ENCODE results near the gene PRSS22.
A peak's percentile ranks its signal among the peaks of the same experiment; 100 is the strongest.

PRSS22 gene

GRCh38 chr16:2895813-2896212 is 37.8 kb upstream of the PRSS22 start:
- Histone ChIP-seq H3K9me3 (replicated peaks; ENCODE audit: insufficient read depth, low read length) (no peaks in the 10 kb centered on the region), H3K4me2 (ENCODE audit: low read depth, low read length) (no peak overlapping the region), H3K36me3 (replicated peaks; ENCODE audit: insufficient read depth, low read length) (no peaks in the 10 kb centered on the region), H3K27ac (ENCODE audit: low read length) (no peak overlapping the region), H3K9me2 (replicated peaks; ENCODE audit: insufficient read depth, low read length) (no peaks in the 10 kb centered on the region), H3K4me3 (ENCODE audit: low read length) (no peak overlapping the region), H3K79me2 (ENCODE audit: low read length) (no peaks in the 10 kb centered on the region), H3F3A (ENCODE audit: insufficient read depth, low read length) (no peaks in the 10 kb centered on the region), H3K27me3 (replicated peaks; ENCODE audit: insufficient read depth, low read length) (no peaks in the 10 kb centered on the region), H3K9ac (ENCODE audit: low read length) (no peak overlapping the region), H4K20me1 (ENCODE audit: insufficient read depth, low read length) (no peaks in the 10 kb centered on the region), H3K4me1 (ENCODE audit: low read length) (no peaks in the 10 kb centered on the region), H2AFZ (ENCODE audit: low read length) (no peak overlapping the region)
- TF ChIP-seq EZH2 (optimal IDR thresholded peaks at IDR 0.05; ENCODE audit: low read depth, low read length) (no peak), CTCF (IDR thresholded peaks at IDR 0.05; ENCODE audit: low read length) (no peak), EZH2phosphoT487 (IDR thresholded peaks at IDR 0.05; ENCODE audit: low read length) (no peak)
- no peak for DNase-seq

GRCh38 chr16:2894231-2894630 is 36.3 kb upstream of the PRSS22 start:
- H3K9me3 ChIP-seq (replicated peaks; ENCODE audit: insufficient read depth, low read length) = no peaks in the 10 kb centered on the region
- H3K79me2 ChIP-seq (ENCODE audit: low read length) = no peaks in the 10 kb centered on the region
- no peaks in the 10 kb centered on the region for H3K36me3 ChIP-seq (replicated peaks; ENCODE audit: insufficient read depth, low read length)
- no peaks in the 10 kb centered on the region for H4K20me1 ChIP-seq (ENCODE audit: insufficient read depth, low read length)
- H3K27ac ChIP-seq (ENCODE audit: low read length) = no peak overlapping the region
- H3K9me2 ChIP-seq (replicated peaks; ENCODE audit: insufficient read depth, low read length) = no peaks in the 10 kb centered on the region
- no peak overlapping the region for H3K4me3 ChIP-seq (ENCODE audit: low read length)
- no peak for DNase-seq
- H3K4me2 ChIP-seq (ENCODE audit: low read depth, low read length) = no peak overlapping the region
- H3K27me3 ChIP-seq (replicated peaks; ENCODE audit: insufficient read depth, low read length) = no peaks in the 10 kb centered on the region
- TF ChIP-seq EZH2 (optimal IDR thresholded peaks at IDR 0.05; ENCODE audit: low read depth, low read length) = no peak
- 0 out of 2 replicates have a peak, but pooled peaks have one; percentile 6 for TF ChIP-seq CTCF (IDR thresholded peaks at IDR 0.05; ENCODE audit: low read length)
- no peak overlapping the region for H2AFZ ChIP-seq (ENCODE audit: low read length)
- H3F3A ChIP-seq (ENCODE audit: insufficient read depth, low read length) = no peaks in the 10 kb centered on the region
- H3K9ac ChIP-seq (ENCODE audit: low read length) = no peak overlapping the region
- no peaks in the 10 kb centered on the region for H3K4me1 ChIP-seq (ENCODE audit: low read length)

- Histone ChIP-seq H3K9me2 (replicated peaks; ENCODE audit: insufficient read depth, low read length) (no peaks in the 10 kb centered on the region), H3K4me2 (ENCODE audit: low read depth, low read length) (peak overlapping the region; percentile 99), H3K27ac (ENCODE audit: low read length) (no peak overlapping the region), H4K20me1 (ENCODE audit: insufficient read depth, low read length) (no peaks in the 10 kb centered on the region), H3K4me3 (ENCODE audit: low read length) (peak overlapping the region; percentile 98), H3K9ac (ENCODE audit: low read length) (peak overlapping the region; percentile 88; the same call in 1 of the 2 replicates), H3K79me2 (ENCODE audit: low read length) (peaks cover 11% of the 10 kb centered on the region), H3K4me1 (ENCODE audit: low read length) (peaks cover 6% of the 10 kb centered on the region; the same call in 1 of the 2 replicates), H3K27me3 (replicated peaks; ENCODE audit: insufficient read depth, low read length) (peaks cover 10% of the 10 kb centered on the region), H3F3A (ENCODE audit: insufficient read depth, low read length) (no peaks in the 10 kb centered on the region), H2AFZ (ENCODE audit: low read length) (0 out of 2 replicates have a peak overlapping the region, but pooled peaks have one; percentile 98), H3K9me3 (replicated peaks; ENCODE audit: insufficient read depth, low read length) (no peaks in the 10 kb centered on the region), H3K36me3 (replicated peaks; ENCODE audit: insufficient read depth, low read length) (no peaks in the 10 kb centered on the region)
- no peak for TF ChIP-seq EZH2 (optimal IDR thresholded peaks at IDR 0.05; ENCODE audit: low read depth, low read length)
- no peak for DNase-seq
Observed at GRCh38 chr16:2884041-2884451, 26.1 kb upstream of the PRSS22 start.

- H3K27me3 ChIP-seq (replicated peaks; ENCODE audit: insufficient read depth, low read length) = peaks cover 10% of the 10 kb centered on the region
- H3K79me2 ChIP-seq (ENCODE audit: low read length) = peaks cover 11% of the 10 kb centered on the region
- no peaks in the 10 kb centered on the region for H3F3A ChIP-seq (ENCODE audit: insufficient read depth, low read length)
- no peaks in the 10 kb centered on the region for H3K9me2 ChIP-seq (replicated peaks; ENCODE audit: insufficient read depth, low read length)
- H3K27ac ChIP-seq (ENCODE audit: low read length) = no peak overlapping the region; the same call in 1 of the 2 replicates
- H3K9me3 ChIP-seq (replicated peaks; ENCODE audit: insufficient read depth, low read length) = no peaks in the 10 kb centered on the region
- peak overlapping the region; percentile 98 for H3K4me3 ChIP-seq (ENCODE audit: low read length)
- no peak for DNase-seq
- H3K4me2 ChIP-seq (ENCODE audit: low read depth, low read length) = peak overlapping the region; percentile 99
- no peak for TF ChIP-seq EZH2 (optimal IDR thresholded peaks at IDR 0.05; ENCODE audit: low read depth, low read length)
- TF ChIP-seq CTCF (IDR thresholded peaks at IDR 0.05; ENCODE audit: low read length) = no peak
- no peak for TF ChIP-seq EZH2phosphoT487 (IDR thresholded peaks at IDR 0.05; ENCODE audit: low read length)
- peak overlapping the region; percentile 88 for H3K9ac ChIP-seq (ENCODE audit: low read length)
- H2AFZ ChIP-seq (ENCODE audit: low read length) = peak overlapping the region; percentile 98
- no peaks in the 10 kb centered on the region for H3K36me3 ChIP-seq (replicated peaks; ENCODE audit: insufficient read depth, low read length)
- peaks cover 6% of the 10 kb centered on the region; the same call in 1 of the 2 replicates for H3K4me1 ChIP-seq (ENCODE audit: low read length)
- H4K20me1 ChIP-seq (ENCODE audit: insufficient read depth, low read length) = no peaks in the 10 kb centered on the region
Observed at GRCh38 chr16:2883458-2883908, 25.5 kb upstream of the PRSS22 start.
